ENCODE data around the gene TRIM73. TPM values are rescaled to one million over a fixed set of nuclear protein-coding genes. Genes with fewer than 3 reads are reported as not detected.
"Not testable (repeated sequence)": the region's sequence is repeated elsewhere in the genome, so short reads cannot be mapped to it uniquely, and the experiment has no call there.

The TRIM73 gene
- total RNA-seq (2021), result 16.7 and 24.3 TPM in 2 replicates
- Bru-seq, nascent RNA, result percentile 33 among the genes with signal in this experiment
- percentile 49 among the genes with signal in this experiment for BruChase-seq, experiment 1, labeled RNA remaining after a 2-hour chase
- percentile 48 among the genes with signal in this experiment for BruChase-seq, experiment 2, labeled RNA remaining after a 6-hour chase
- long read RNA-seq, result 0 reads

GRCh38 chr7:75395329-75395728, at the start of gene TRIM73:
TSS of gene TRIM73 (plus strand) at chr7:75395629. CDS start at chr7:75398934, 3,305 bp downstream.
- H3K9me2 ChIP-seq (ENCODE audit: insufficient read depth); H3K4me2 ChIP-seq; H3F3A ChIP-seq (ENCODE audit: insufficient read depth, low read depth); H3K27me3 ChIP-seq (ENCODE audit: insufficient read depth, low read depth); H4K20me1 ChIP-seq (ENCODE audit: insufficient read depth); intact Hi-C loops (cut with micrococcal nuclease; ENCODE audit: unreplicated experiment); BruUV-seq (replicated peaks); H3K4me1 ChIP-seq (replicated peaks; ENCODE audit: insufficient read depth); H3K79me2 ChIP-seq (ENCODE audit: low read depth); POLR2A ChIA-PET (ENCODE audit: unreplicated experiment); H3K27ac ChIP-seq; DNase-seq; H2AFZ ChIP-seq; H3K4me3 ChIP-seq; H3K36me3 ChIP-seq (ENCODE audit: low read depth); CTCF ChIA-PET; H3K9me3 ChIP-seq (ENCODE audit: insufficient read depth, low read depth): not testable (repeated sequence)

- intact Hi-C loops (cut with micrococcal nuclease; ENCODE audit: unreplicated experiment); H3K4me3 ChIP-seq; H3K4me1 ChIP-seq (replicated peaks; ENCODE audit: insufficient read depth); CTCF ChIA-PET; H3K79me2 ChIP-seq (ENCODE audit: low read depth); POLR2A ChIA-PET (ENCODE audit: unreplicated experiment); H2AFZ ChIP-seq; H4K20me1 ChIP-seq (ENCODE audit: insufficient read depth); H3K27ac ChIP-seq; H3F3A ChIP-seq (ENCODE audit: insufficient read depth, low read depth); H3K36me3 ChIP-seq (ENCODE audit: low read depth); H3K9me2 ChIP-seq (ENCODE audit: insufficient read depth); BruUV-seq (replicated peaks); H3K4me2 ChIP-seq; H3K27me3 ChIP-seq (ENCODE audit: insufficient read depth, low read depth); H3K9me3 ChIP-seq (ENCODE audit: insufficient read depth, low read depth): not testable (repeated sequence)
- peak in 1 of 2 experiments; percentile 15 for DNase-seq
Measured at GRCh38 chr7:75358671-75359541, 36.5 kb upstream of the TRIM73 start.

GRCh38 chr7:75359542-75359848, 35.9 kb upstream of the TRIM73 start:
- H3K79me2 ChIP-seq (ENCODE audit: low read depth); H3K4me2 ChIP-seq; H3F3A ChIP-seq (ENCODE audit: insufficient read depth, low read depth); intact Hi-C loops (cut with micrococcal nuclease; ENCODE audit: unreplicated experiment); H3K4me3 ChIP-seq; H3K9me3 ChIP-seq (ENCODE audit: insufficient read depth, low read depth); BruUV-seq (replicated peaks); POLR2A ChIA-PET (ENCODE audit: unreplicated experiment); DNase-seq; H3K9me2 ChIP-seq (ENCODE audit: insufficient read depth); H3K36me3 ChIP-seq (ENCODE audit: low read depth); CTCF ChIA-PET; H3K27ac ChIP-seq; H3K4me1 ChIP-seq (replicated peaks; ENCODE audit: insufficient read depth); H2AFZ ChIP-seq; H3K27me3 ChIP-seq (ENCODE audit: insufficient read depth, low read depth); H4K20me1 ChIP-seq (ENCODE audit: insufficient read depth): not testable (repeated sequence)

DNA sequence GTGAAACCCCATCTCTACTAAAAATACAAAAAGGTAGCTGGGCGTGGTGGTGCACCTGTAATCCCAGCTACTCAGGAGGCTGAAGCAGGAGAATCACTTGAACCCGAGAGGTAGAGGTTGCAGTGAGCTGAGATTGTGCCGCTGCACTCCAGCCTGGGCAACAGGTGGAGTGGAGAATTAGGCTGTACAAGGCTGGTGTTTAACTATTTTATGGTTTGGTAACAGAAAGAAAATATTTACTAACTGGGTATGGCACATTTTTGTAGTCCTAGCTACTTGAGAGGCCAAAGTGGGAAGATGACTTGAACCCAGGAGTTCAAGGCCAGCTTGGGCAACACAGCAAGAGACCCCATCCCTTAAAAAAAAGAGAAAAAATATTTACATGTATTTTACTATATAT, 31.4 kb upstream of the TRIM73 start:
- H3K36me3 ChIP-seq (ENCODE audit: low read depth); H2AFZ ChIP-seq; H3K9me3 ChIP-seq (ENCODE audit: insufficient read depth, low read depth); H3K27me3 ChIP-seq (ENCODE audit: insufficient read depth, low read depth); intact Hi-C loops (cut with micrococcal nuclease; ENCODE audit: unreplicated experiment); H3K4me2 ChIP-seq; H3K4me3 ChIP-seq; CTCF ChIA-PET; BruUV-seq (replicated peaks); H3K27ac ChIP-seq; DNase-seq; H3F3A ChIP-seq (ENCODE audit: insufficient read depth, low read depth); POLR2A ChIA-PET (ENCODE audit: unreplicated experiment); H3K4me1 ChIP-seq (replicated peaks; ENCODE audit: insufficient read depth); H3K79me2 ChIP-seq (ENCODE audit: low read depth); H3K9me2 ChIP-seq (ENCODE audit: insufficient read depth); H4K20me1 ChIP-seq (ENCODE audit: insufficient read depth): not testable (repeated sequence)

DNA sequence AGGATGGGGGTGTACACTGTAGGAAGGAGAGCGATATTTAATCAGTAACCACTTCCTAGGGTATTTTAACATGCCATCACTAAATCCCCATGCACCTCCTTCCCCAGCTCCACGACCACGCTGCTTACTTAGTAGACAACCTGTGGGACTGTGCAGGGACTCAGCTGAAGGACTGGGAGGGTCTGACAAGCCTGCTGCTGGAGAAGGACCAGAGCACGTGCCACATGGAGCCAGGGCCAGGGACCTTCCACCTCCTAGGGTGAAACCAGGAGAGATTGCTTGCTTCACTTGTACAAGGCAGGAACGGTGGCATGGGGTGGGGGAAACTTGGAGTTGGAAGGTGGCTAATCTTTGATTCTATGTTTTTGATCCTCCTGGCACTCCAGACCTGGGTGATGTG, 28.8 kb upstream of the TRIM73 start:
- H3K9me2 ChIP-seq (ENCODE audit: insufficient read depth); intact Hi-C loops (cut with micrococcal nuclease; ENCODE audit: unreplicated experiment); H3K4me1 ChIP-seq (replicated peaks; ENCODE audit: insufficient read depth); H4K20me1 ChIP-seq (ENCODE audit: insufficient read depth); H3K27ac ChIP-seq; H2AFZ ChIP-seq; DNase-seq; POLR2A ChIA-PET (ENCODE audit: unreplicated experiment); H3K4me3 ChIP-seq; H3K27me3 ChIP-seq (ENCODE audit: insufficient read depth, low read depth); H3K9me3 ChIP-seq (ENCODE audit: insufficient read depth, low read depth); H3K79me2 ChIP-seq (ENCODE audit: low read depth); BruUV-seq (replicated peaks); H3K36me3 ChIP-seq (ENCODE audit: low read depth); H3F3A ChIP-seq (ENCODE audit: insufficient read depth, low read depth); CTCF ChIA-PET; H3K4me2 ChIP-seq: not testable (repeated sequence)

- CTCF ChIA-PET; H3K4me1 ChIP-seq (replicated peaks; ENCODE audit: insufficient read depth); POLR2A ChIA-PET (ENCODE audit: unreplicated experiment); H3K79me2 ChIP-seq (ENCODE audit: low read depth); BruUV-seq (replicated peaks); H2AFZ ChIP-seq; H4K20me1 ChIP-seq (ENCODE audit: insufficient read depth); H3K27me3 ChIP-seq (ENCODE audit: insufficient read depth, low read depth); H3K4me3 ChIP-seq; H3K9me3 ChIP-seq (ENCODE audit: insufficient read depth, low read depth); H3K4me2 ChIP-seq; DNase-seq; H3F3A ChIP-seq (ENCODE audit: insufficient read depth, low read depth); intact Hi-C loops (cut with micrococcal nuclease; ENCODE audit: unreplicated experiment); H3K9me2 ChIP-seq (ENCODE audit: insufficient read depth); H3K27ac ChIP-seq; H3K36me3 ChIP-seq (ENCODE audit: low read depth): not testable (repeated sequence)
Measured at GRCh38 chr7:75367313-75367712, 28.1 kb upstream of the TRIM73 start.

GRCh38 chr7:75374144-75374518, 21.3 kb upstream of the TRIM73 start:
- CTCF ChIA-PET; H3K4me1 ChIP-seq (replicated peaks; ENCODE audit: insufficient read depth); BruUV-seq (replicated peaks); H3K4me2 ChIP-seq; DNase-seq; H3K36me3 ChIP-seq (ENCODE audit: low read depth); H3K9me2 ChIP-seq (ENCODE audit: insufficient read depth); H3K27ac ChIP-seq; H3K4me3 ChIP-seq; H3K79me2 ChIP-seq (ENCODE audit: low read depth); H4K20me1 ChIP-seq (ENCODE audit: insufficient read depth); H3K27me3 ChIP-seq (ENCODE audit: insufficient read depth, low read depth); H2AFZ ChIP-seq; H3K9me3 ChIP-seq (ENCODE audit: insufficient read depth, low read depth); POLR2A ChIA-PET (ENCODE audit: unreplicated experiment); intact Hi-C loops (cut with micrococcal nuclease; ENCODE audit: unreplicated experiment); H3F3A ChIP-seq (ENCODE audit: insufficient read depth, low read depth): not testable (repeated sequence)

Data from PC-9 (cell line).